Keratinocyte (primary cell): Measurements from ENCODE around the gene HOXB9. TPM values are rescaled to one million over a fixed set of nuclear protein-coding genes. Genes with fewer than 3 reads are reported as not detected.

Experiments
- DNase-seq: peaks from one replicate; pipeline ENCODE4 v3.0.0-alpha.2; 2011; ENCODE audit warnings: low read depth, missing footprints, low spot score
- FAIRE-seq: peaks from 2 replicates; lab custom pipeline; 2011; peaks lifted over from hg19 to GRCh38; lab: Jason Lieb, UNC
- H2AFZ ChIP-seq: 2 replicates; pipeline ENCODE4 v1.6.0; 2012; ENCODE audit warnings: low read length, control low read depth, inconsistent platforms; ENCODE audit not compliant: control insufficient read depth
- H3K27ac ChIP-seq: 2 replicates; pipeline ENCODE4 v1.5.1; 2011; ENCODE audit warnings: low read length; ENCODE audit not compliant: control insufficient read depth, insufficient read depth
- H3K27me3 ChIP-seq: 3 replicates; pipeline ENCODE4 v1.6.0; 2011; ENCODE audit warnings: low read length; ENCODE audit not compliant: control insufficient read depth, insufficient read depth; ENCODE audit errors: extremely low read depth
- H3K36me3 ChIP-seq, 2 experiments: 2 replicates in 1 of 2; 3 replicates in 1 of 2; pipeline ENCODE4 v1.5.1; 2011; ENCODE audit warnings: low read length in 2 of 2, mild to moderate bottlenecking in 1 of 2; ENCODE audit not compliant: control insufficient read depth in 2 of 2, insufficient read depth in 2 of 2; ENCODE audit errors: extremely low read depth in 1 of 2
- H3K4me1 ChIP-seq: 3 replicates; pipeline ENCODE4 v1.5.1; 2011; ENCODE audit warnings: low read length; ENCODE audit not compliant: control insufficient read depth, insufficient read depth; ENCODE audit errors: extremely low read depth
- H3K4me2 ChIP-seq: 3 replicates; pipeline ENCODE4 v1.6.0; 2011; ENCODE audit warnings: low read depth, low read length; ENCODE audit not compliant: control insufficient read depth, insufficient read depth; ENCODE audit errors: extremely low read depth
- H3K4me3 ChIP-seq, 3 experiments: fragments of 200-600 bp in 1 of 3; sonication (generic) in 1 of 3; 2 replicates in 2 of 3; 3 replicates in 1 of 3; pipeline ENCODE4 v1.5.1; 2011 to 2016; ENCODE audit warnings: low read length in 3 of 3, mild to moderate bottlenecking in 3 of 3, control low read depth in 2 of 3, inconsistent platforms in 1 of 3, low read depth in 1 of 3, mixed read lengths in 1 of 3, mixed run types in 1 of 3, moderate library complexity in 1 of 3; ENCODE audit not compliant: control insufficient read depth in 2 of 3, insufficient read depth in 2 of 3; ENCODE audit errors: extremely low read depth in 1 of 3
- H3K79me2 ChIP-seq: 2 replicates; pipeline ENCODE4 v1.6.0; 2012; ENCODE audit warnings: low read length; ENCODE audit not compliant: control insufficient read depth, insufficient read depth
- H3K9ac ChIP-seq: 3 replicates; pipeline ENCODE4 v1.6.0; 2011; ENCODE audit warnings: low read length; ENCODE audit not compliant: control insufficient read depth, insufficient read depth; ENCODE audit errors: extremely low read depth
- H3K9me1 ChIP-seq: 3 replicates; pipeline ENCODE4 v1.6.0; 2011; ENCODE audit warnings: low read length; ENCODE audit not compliant: control insufficient read depth, insufficient read depth; ENCODE audit errors: extremely low read depth
- H3K9me3 ChIP-seq: 2 replicates; pipeline ENCODE4 v1.5.1; 2012; ENCODE audit warnings: low read depth, low read length; ENCODE audit not compliant: control insufficient read depth
- H4K20me1 ChIP-seq: 3 replicates; pipeline ENCODE4 v1.6.0; 2011; ENCODE audit warnings: low read length; ENCODE audit not compliant: control insufficient read depth, insufficient read depth; ENCODE audit errors: extremely low read depth
- CTCF ChIP-seq, 3 experiments: IDR thresholded peaks in 1 of 3; conservative IDR thresholded peaks in 1 of 3; optimal IDR thresholded peaks in 1 of 3; 2 replicates in 2 of 3; 3 replicates in 1 of 3; pipeline versions ENCODE3 to v1.5.1; 2011; ENCODE audit warnings: low read length in 3 of 3, mild to moderate bottlenecking in 3 of 3, moderate library complexity in 2 of 3, control low read depth in 1 of 3, inconsistent platforms in 1 of 3; ENCODE audit not compliant: insufficient read depth in 2 of 3; ENCODE audit errors: extremely low read depth in 1 of 3
- EZH2 ChIP-seq: IDR thresholded peaks from one replicate; pipeline ENCODE4 v1.6.1; 2012; ENCODE audit warnings: inconsistent platforms, mild to moderate bottlenecking, low read length, moderate library complexity
- dilution Hi-C: fragments of 300-500 bp; cut with MboI; formaldehyde crosslinking; loops from one replicate; pipeline ENCODE4 v1.7.0; 2020; ENCODE audit warnings: low sequenced_read_pairs; ENCODE audit not compliant: extremely low pct_ligation_motif_present
- polyA plus RNA-seq, 5 experiments: library from polyadenylated mRNA; depleted of rRNA in 3 of 5; stranded (reverse) in 3 of 5; stranded (forward) in 1 of 5; unstranded in 1 of 5; fragments of >200 nt; gene quantifications; 1 replicate in 1 of 5; 2 replicates in 3 of 5; 3 replicates in 1 of 5; pipeline versions ENCODE4 v1.2.1 to v1.2.3, GENCODE V29; 2011 to 2012; ENCODE audit warnings: missing spikeins in 2 of 5, low read depth in 1 of 5, low replicate concordance in 1 of 5

HOXB9 gene
- polyA plus RNA-seq, 1 donor (not counting 4 experiments of a cell fraction or from before 2014, with no cell fraction given): 0.03 TPM

- H3K4me2 ChIP-seq: peak overlapping the region; percentile 89
- H3K79me2 ChIP-seq: no peaks in the 10 kb centered on the region
- peak overlapping the region; percentile 30 for H3K9ac ChIP-seq
- peak overlapping the region; percentile 20 to 60 (median 53) for H3K4me3 ChIP-seq
- dilution Hi-C loops: loop anchor here (25.0 kb wide), 1 partner anchor 91 kb away; no protein-coding TSS in a partner anchor
- H2AFZ ChIP-seq: peak overlapping the region; percentile 72
- peak; percentile 76 to 90 (median 82) for TF ChIP-seq CTCF (optimal IDR thresholded peaks at IDR 0.05 in 1 of 3, IDR thresholded peaks at IDR 0.05 in 1 of 3, conservative IDR thresholded peaks at IDR 0.05 in 1 of 3; ENCODE audit: extremely low read depth in 1 of 3, insufficient read depth in 2 of 3, low read length in 3 of 3)
- TF ChIP-seq EZH2: no peak
- H3K4me1 ChIP-seq: peaks cover 7% of the 10 kb centered on the region
- no peaks in the 10 kb centered on the region for H3K9me3 ChIP-seq
- H4K20me1 ChIP-seq: no peaks in the 10 kb centered on the region
- FAIRE-seq (peak; percentile 57), DNase-seq (no peak)
- no peaks in the 10 kb centered on the region for H3K36me3 ChIP-seq
- H3K27me3 ChIP-seq: peaks cover 3% of the 10 kb centered on the region
- no peak overlapping the region for H3K27ac ChIP-seq
- H3K9me1 ChIP-seq: no peaks in the 10 kb centered on the region
These were observed 45.6 kb upstream of the HOXB9 start for GRCh38 chr17:48671697-48672171.

GRCh38 chr17:48663134-48663924, 37.2 kb upstream of the HOXB9 start:
- Histone ChIP-seq H3K4me3 (no peak overlapping the region), H3K4me1 (no peaks in the 10 kb centered on the region), H3K27ac (no peak overlapping the region), H4K20me1 (no peaks in the 10 kb centered on the region), H3K9me3 (no peaks in the 10 kb centered on the region), H3K9ac (no peak overlapping the region), H3K79me2 (no peaks in the 10 kb centered on the region), H3K4me2 (no peak overlapping the region), H3K9me1 (no peaks in the 10 kb centered on the region), H3K36me3 (no peaks in the 10 kb centered on the region), H3K27me3 (peaks cover 8% of the 10 kb centered on the region), H2AFZ (no peak overlapping the region)
- DNase-seq (no peak), FAIRE-seq (no peak)
- TF ChIP-seq EZH2 (no peak), CTCF (optimal IDR thresholded peaks at IDR 0.05 in 1 of 3, IDR thresholded peaks at IDR 0.05 in 1 of 3, conservative IDR thresholded peaks at IDR 0.05 in 1 of 3; ENCODE audit: extremely low read depth in 1 of 3, insufficient read depth in 2 of 3, low read length in 3 of 3) (peak in 2 of 3 experiments; percentile 15 to 36)
- dilution Hi-C loops: loop anchor here (25.0 kb wide), 1 partner anchor 99 kb away; no protein-coding TSS in a partner anchor
